ENCODE data around the gene RBM44.
"Not testable (repeated sequence)": the region's sequence is repeated elsewhere in the genome, so short reads cannot be mapped to it uniquely, and the experiment has no call there.

Gene RBM44

DNA sequence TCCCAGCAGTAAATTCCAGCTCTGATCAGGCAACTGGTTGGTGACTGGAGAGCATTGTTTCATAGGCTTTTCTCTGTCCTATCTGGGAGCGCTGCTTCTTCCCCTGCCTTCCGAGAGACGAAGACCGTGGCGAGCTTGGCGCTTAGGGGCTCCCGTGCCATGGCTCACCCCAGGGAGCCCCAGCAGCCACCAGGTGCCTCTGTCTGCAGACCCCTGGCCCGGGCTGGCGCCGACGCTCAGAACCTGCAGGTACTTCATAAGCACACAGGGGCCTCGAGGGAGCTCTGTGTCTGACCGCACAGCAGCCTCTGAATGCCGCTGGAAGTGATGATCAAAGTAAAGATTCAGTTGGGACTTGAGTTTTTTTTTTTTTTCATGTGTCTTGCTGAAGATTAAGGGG, 19.1 kb upstream of the RBM44 start:
- DNase-seq: no peak

GRCh38 chr2:237782181-237782580, 16.4 kb upstream of the RBM44 start:
- no peak for DNase-seq

DNA sequence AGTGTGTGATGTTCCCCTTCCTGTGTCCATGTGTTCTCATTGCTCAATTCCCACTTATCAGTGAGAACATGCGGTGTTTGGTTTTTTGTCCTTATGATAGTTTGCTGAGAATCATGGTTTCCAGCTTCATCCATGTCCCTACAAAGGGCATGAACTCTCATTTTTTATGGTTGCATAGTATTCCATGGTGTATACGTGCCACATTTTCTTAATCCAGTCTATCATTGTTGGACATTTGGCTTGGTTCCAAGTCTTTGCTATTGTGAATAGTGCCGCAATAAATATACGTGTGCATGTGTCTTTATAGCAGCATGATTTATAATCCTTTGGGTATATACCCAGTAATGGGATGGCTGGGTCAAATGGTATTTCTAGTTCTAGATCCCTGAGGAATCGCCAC, 14.9 kb upstream of the RBM44 start:
- DNase-seq: not testable (repeated sequence)

GRCh38 chr2:237786936-237787335, 11.6 kb upstream of the RBM44 start:
- DNase-seq: no peak

- no peak for DNase-seq
Observed at GRCh38 chr2:237790353-237790752, 8.2 kb upstream of the RBM44 start.

DNA sequence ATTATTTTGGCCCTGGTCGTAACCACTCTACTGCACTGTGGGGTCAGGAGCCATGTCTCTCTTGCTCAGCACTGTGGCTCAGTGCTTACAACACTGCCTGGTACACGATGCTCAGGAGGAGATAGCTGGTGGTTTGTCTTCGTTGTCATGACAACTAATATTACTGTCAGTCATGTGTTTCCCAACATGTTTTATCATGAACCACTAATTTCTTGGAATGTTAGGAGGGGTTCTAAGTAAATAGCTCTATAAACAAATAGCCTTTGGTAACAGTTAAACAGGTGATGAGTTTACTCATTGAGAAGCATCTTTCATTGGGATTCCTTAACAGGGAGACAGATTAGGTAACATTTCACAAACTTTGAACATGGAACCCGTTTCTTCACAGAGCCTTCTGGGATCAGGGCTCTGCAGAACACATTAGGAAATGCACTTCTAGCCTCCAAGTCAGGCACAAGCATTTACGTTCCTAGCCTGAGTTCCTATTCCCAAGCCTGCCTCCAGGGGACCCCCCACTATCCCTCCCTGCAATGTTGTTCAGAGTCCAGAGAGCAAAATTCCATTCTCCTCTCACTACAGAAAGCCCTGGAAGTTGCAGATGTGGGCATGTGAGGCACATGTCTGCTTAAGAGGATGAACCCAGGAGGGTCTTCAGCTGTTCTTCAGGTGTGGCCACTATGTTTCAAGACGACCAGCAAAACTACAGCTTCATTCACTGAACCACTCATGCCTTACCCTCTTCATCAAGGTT, 6.4 kb upstream of the RBM44 start:
- no peak for DNase-seq

- no peak for DNase-seq
Observed at GRCh38 chr2:237797253-237797652, 1.3 kb upstream of the RBM44 start.

- DNase-seq: no peak
Observed at GRCh38 chr2:237799060-237799428, 465 bp downstream of the RBM44 start.

GRCh38 chr2:237801466-237801865, 2.9 kb downstream of the RBM44 start:
- no peak for DNase-seq

DNA sequence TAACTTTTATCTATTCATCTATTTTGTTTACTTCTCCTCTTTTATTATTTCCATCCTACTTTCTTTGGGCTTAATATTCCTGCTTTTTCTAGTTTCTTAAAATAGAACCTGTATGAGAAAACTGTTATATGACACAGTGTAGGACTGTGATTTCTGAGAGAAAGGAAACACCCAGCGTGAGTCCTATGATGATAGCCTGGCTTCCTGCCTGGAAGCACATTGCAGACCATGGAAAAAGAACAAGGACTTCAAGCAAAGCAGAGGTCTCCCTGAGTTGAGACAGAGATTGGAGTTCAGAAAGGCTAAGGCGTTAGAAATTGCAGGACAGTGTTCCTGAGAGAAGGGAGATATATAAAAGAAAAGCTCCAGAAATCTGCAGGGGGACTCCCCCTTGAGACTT, 7.8 kb downstream of the RBM44 start:
- no peak for DNase-seq

- DNase-seq: no peak
Observed at GRCh38 chr2:237815637-237816036, 17.1 kb downstream of the RBM44 start.

DNA sequence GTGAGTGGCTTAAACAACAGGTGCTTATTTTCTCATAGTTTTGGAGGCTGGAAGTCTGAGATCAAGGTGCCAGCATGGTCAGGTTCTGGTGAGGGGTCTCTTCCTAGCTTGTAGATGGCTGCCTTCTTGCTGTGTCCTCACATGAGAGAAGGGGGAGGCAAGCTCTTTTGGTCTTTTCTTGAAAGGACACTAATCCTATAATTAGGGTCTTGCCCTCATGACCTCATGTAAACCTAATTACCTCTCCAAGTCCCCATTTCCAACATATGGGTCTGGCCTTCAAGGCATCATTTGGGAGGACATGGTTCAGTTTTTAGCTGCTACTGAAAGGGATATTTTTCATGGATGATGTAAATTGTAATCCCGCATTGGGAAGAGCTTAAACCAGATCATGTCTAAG, 18.0 kb downstream of the RBM44 start:
- DNase-seq: no peak

DNA sequence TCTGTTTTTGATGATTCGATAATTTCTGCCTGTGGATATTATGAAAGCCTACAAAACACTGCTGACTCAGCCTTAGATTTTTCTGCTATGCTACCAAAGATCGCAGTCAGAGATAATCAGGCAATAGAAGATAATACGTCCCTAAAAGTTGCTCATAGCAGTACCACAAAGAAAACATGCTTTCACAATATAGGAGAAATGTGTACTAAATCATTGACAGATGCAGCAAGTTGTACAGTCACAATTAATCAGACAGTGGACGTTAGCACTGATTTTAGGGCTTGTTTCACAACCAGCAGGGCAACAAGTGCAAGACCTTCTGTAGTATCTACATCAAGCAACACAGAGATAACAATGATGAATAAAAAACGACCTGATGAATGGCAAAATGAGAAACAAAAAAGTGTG, 19.5 kb downstream of the RBM44 start:
- no peak for DNase-seq

DNA sequence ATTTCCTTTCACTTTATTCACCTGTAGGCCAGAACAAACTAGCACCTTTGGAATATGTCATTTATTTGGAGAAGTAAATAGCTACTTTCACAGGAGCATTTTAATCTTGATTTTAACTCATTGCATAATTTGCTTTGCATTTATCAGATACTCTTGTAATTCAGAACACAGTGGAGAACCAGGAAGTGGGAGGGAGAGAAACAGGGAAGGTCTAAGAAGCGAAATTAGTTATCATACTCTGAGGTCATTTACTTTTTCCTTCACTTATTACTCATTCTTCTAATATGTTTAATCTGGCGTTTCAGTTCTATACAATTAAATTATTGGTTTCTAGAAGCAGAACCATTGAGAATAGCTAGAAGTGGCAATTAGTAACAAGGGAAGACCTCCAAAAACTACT, 20.7 kb downstream of the RBM44 start:
- no peak for DNase-seq

- DNase-seq: no peak
Observed at GRCh38 chr2:237820421-237820820, 21.8 kb downstream of the RBM44 start.

DNA sequence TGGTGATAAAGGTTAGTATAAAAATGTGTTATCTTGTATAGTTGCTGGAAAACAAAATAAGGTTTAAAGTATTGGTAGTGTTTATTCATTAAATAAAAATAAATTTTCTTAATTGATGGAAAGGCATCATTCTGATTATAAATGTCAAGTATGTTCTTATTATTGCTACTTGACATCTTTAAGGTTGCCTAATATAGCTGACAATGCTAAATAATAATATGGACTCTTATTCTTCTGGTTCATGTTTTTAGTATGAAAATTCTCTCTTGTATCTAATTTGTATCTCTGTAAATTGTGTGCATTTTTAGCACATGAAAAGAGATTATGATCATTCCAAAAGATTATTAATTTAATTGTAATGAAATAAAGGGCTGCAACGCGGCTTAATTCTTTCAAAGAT, 25.0 kb downstream of the RBM44 start:
- no peak for DNase-seq

GRCh38 chr2:237824085-237824484, 25.5 kb downstream of the RBM44 start:
- DNase-seq: no peak

DNA sequence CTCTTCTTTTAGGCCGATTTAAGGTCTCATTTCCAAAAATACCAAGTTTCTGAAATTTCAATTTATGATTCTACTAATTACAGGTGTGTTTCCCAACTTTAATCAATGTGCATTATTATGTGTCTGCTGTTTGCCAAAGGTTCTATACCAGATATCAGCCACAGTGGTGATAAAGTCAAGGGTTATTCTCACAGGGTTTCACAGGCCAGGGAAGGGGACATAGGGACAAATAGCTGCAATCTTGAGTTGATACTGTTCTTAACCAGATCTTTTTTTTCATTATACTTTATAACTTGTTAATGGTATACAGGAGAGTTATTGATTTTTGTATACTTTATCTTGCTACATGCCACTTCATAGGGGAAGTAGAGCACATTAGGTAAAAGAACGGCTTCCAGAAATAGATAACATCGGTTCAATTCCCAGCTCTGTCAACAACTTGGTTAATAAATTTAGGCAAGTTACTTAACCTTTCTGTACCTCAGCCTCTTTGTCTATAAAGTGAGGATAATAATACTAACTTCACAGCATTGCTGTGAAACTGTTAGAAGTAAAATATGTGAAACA, 28.9 kb downstream of the RBM44 start:
- no peak for DNase-seq

DNA sequence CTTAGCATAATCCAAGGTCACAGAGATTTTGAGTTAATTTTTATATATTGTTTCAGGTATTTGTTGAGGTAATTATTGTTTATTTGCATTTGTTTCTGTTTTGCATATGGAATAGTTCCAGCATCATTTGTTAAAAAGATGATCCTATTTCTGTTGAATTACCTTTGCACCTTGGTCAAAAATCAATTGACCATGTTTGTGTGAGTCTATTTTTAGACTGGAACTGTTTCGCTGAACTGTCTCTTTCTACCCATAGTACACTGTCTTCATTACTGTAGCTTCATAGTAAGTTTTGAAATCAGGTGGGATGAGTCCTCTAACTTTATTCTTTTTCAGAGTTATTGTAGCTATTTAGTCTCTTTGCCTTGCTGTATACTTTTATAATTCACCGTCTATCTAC, 31.9 kb downstream of the RBM44 start:
- no peak for DNase-seq

DNA sequence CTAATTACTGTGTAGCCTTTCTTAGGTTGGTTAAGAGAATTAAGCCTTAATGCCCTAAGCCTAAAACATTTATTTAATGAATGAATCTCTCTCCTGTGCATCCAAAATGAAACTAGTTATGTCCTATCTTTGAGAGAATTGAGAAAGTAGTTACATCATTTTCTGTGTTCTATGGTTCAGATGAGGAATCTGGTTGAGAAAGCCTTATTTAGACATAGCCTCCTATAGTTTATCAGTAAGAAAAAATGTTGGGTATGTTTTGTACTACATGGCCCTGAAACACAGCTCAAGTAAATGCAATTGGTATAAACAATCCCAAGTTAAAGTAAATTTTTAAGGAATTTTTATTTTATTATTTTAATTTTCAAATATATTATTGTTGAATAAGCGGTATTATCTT, 35.0 kb downstream of the RBM44 start:
- no peak for DNase-seq

DNA sequence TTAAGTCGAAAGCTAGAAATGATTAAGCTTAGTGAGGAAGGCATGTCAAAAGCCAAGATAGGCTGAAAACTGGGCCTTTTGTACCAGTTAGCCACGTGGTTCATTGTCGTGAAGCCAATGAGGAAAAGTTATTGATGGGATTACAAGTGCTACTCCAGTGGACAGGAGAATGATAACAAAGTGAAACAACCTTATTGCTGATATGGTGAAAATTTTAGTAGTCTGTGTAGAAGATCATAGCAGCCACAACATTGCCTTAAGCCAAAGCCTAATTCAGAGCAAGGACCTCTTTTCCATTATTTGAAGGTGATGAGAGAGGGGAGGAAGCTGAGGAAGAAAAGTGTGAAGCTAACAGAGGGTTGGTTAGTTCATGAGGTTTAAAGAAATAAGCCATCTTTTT, 36.8 kb downstream of the RBM44 start:
- no peak for DNase-seq

- DNase-seq: no peak
Observed at GRCh38 chr2:237841051-237841450, 42.5 kb downstream of the RBM44 start.

DNA sequence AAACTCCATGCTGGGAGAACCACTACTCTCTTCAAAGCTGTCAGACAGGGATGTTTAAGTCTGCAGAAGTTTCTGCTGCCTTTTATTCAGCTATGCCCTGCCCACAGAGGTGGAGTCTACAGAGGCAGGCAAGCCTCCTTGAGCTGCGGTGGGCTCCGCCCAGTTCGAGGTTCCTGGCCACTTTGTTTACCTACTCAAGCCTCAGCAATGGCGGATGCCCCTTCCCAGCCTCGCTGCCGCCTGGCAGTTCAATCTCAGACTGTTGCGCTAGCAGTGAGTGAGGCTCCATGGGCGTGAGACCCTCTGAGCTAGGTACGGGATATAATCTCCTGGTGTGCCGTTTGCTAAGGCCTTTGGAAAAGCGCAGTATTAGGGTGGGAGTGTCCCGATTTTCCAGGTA, 50.4 kb downstream of the RBM44 start:
- not testable (repeated sequence) for DNase-seq

GRCh38 chr2:237854295-237854694, 55.7 kb downstream of the RBM44 start:
- DNase-seq: no peak

- DNase-seq: no peak
Observed at GRCh38 chr2:237857791-237858190, 59.2 kb downstream of the RBM44 start.

Measured in cortex of kidney (tissue), 1 donor.